Stimulated activated naive B cell treated with anti-CD40 and anti-IgM and Interleukin-4, amounts not matched to agents 10 μg/mL and 1 μg/mL and 100 μg/mL, for 72 hours (primary cell): ENCODE results near the gene TDRD9.

Experiments used
- ATAC-seq, 2 donors: fragments of 150-1000 bp; cut with Tn5 transposase; replicated peaks; 2 replicates each; pipeline ENCODE4 v1.10.0; 2021; ENCODE audit warnings: moderate library complexity in 1 of 2
- DNase-seq: peaks from one replicate; pipeline ENCODE4 v3.0.0; 2021
- H3K27ac Mint-ChIP-seq: one replicate; pipeline ENCODE4 v1.8.0; 2022; ENCODE audit warnings: mild to moderate bottlenecking, mixed read lengths
- H3K27me3 Mint-ChIP-seq, 2 donors: one replicate each; pipeline ENCODE4 v1.8.0; 2022; ENCODE audit warnings: mixed read lengths in 2 of 2
- H3K36me3 Mint-ChIP-seq, 2 donors: one replicate each; pipeline ENCODE4 v1.8.0; 2022; ENCODE audit warnings: mixed read lengths in 2 of 2, mild to moderate bottlenecking in 1 of 2
- H3K4me1 Mint-ChIP-seq, 2 donors: one replicate each; pipeline ENCODE4 v1.8.0; 2022; ENCODE audit warnings: mixed read lengths in 2 of 2, mild to moderate bottlenecking in 1 of 2
- H3K4me3 Mint-ChIP-seq, 2 donors: one replicate each; pipeline ENCODE4 v1.8.0; 2022; ENCODE audit warnings: mild to moderate bottlenecking in 2 of 2, mixed read lengths in 2 of 2, moderate library complexity in 1 of 2
- H3K9me3 Mint-ChIP-seq, 2 donors: one replicate each; pipeline ENCODE4 v1.8.0; 2022; ENCODE audit warnings: mixed read lengths in 2 of 2, mild to moderate bottlenecking in 1 of 2

Gene TDRD9

GRCh38 chr14:104001003-104001402 lies 72.7 kb downstream of the TDRD9 start:
- Mint-ChIP-seq H3K4me1 (no peaks in the 10 kb centered on the region), H3K9me3 (no peaks in the 10 kb centered on the region), H3K36me3 (no peaks in the 10 kb centered on the region), H3K27ac (no peak overlapping the region), H3K4me3 (no peak overlapping the region), H3K27me3 (peaks cover 10 to 14% of the 10 kb centered on the region in 2 donors)
- no peak for DNase-seq
- peak; percentile 41 to 46 for ATAC-seq

- ATAC-seq (no peak), DNase-seq (no peak)
- H3K36me3 Mint-ChIP-seq = no peaks in the 10 kb centered on the region
- H3K4me3 Mint-ChIP-seq = no peak overlapping the region
- H3K27ac Mint-ChIP-seq = no peak overlapping the region
- no peaks in the 10 kb centered on the region for H3K9me3 Mint-ChIP-seq
- H3K27me3 Mint-ChIP-seq = peaks cover 13 to 14% of the 10 kb centered on the region in 2 donors
- H3K4me1 Mint-ChIP-seq = no peaks in the 10 kb centered on the region
These were observed 75.4 kb downstream of the TDRD9 start for GRCh38 chr14:104003616-104004015.

- H3K27me3 Mint-ChIP-seq = peaks cover 8 to 13% of the 10 kb centered on the region in 2 donors
- no peak overlapping the region for H3K4me3 Mint-ChIP-seq
- no peaks in the 10 kb centered on the region for H3K4me1 Mint-ChIP-seq
- H3K36me3 Mint-ChIP-seq = no peaks in the 10 kb centered on the region
- no peak for DNase-seq
- ATAC-seq = no peak
- no peaks in the 10 kb centered on the region for H3K9me3 Mint-ChIP-seq
- no peak overlapping the region for H3K27ac Mint-ChIP-seq
These were observed 76.6 kb downstream of the TDRD9 start for GRCh38 chr14:104004849-104005248.

- DNase-seq (no peak), ATAC-seq (no peak)
- Mint-ChIP-seq H3K4me3 (no peak overlapping the region), H3K36me3 (no peaks in the 10 kb centered on the region), H3K4me1 (no peaks in the 10 kb centered on the region), H3K9me3 (no peaks in the 10 kb centered on the region), H3K27me3 (peaks cover 8 to 13% of the 10 kb centered on the region in 2 donors), H3K27ac (no peak overlapping the region)
These were observed 77.2 kb downstream of the TDRD9 start for GRCh38 chr14:104005489-104005888.

DNA sequence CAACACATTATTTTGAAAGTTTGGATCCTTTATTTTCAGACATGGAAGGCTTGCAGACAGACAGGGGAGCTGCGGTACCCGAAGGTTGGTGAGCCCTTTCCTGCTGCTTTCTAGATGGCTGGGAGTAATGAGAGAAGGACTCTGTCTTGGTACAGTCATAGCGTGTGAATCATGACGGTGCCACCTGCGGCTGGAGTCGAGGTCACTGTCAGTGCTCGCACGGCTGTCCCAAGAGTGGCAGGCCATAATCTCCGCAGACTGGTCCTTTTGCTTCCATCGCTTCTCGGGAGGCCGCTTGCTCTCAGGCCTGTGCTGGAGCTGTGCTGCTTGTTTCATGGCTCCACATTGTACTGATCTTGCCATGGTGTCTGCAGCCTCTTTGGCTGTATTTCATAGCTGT lies 78.9 kb downstream of the TDRD9 start:
- ATAC-seq = no peak
- H3K27me3 Mint-ChIP-seq = peaks cover 8 to 13% of the 10 kb centered on the region in 2 donors
- H3K4me1 Mint-ChIP-seq = no peaks in the 10 kb centered on the region
- H3K36me3 Mint-ChIP-seq = no peaks in the 10 kb centered on the region
- no peak overlapping the region for H3K27ac Mint-ChIP-seq
- no peaks in the 10 kb centered on the region for H3K9me3 Mint-ChIP-seq
- no peak for DNase-seq
- no peak overlapping the region for H3K4me3 Mint-ChIP-seq

- peaks cover 8 to 16% of the 10 kb centered on the region in 2 donors for H3K27me3 Mint-ChIP-seq
- ATAC-seq = no peak
These were observed 81.0 kb downstream of the TDRD9 start for GRCh38 chr14:104009297-104009696.

GRCh38 chr14:104011824-104012517 lies 83.7 kb downstream of the TDRD9 start:
- ATAC-seq (no peak), DNase-seq (no peak)
- H3K27ac Mint-ChIP-seq = no peak overlapping the region
- H3K36me3 Mint-ChIP-seq = no peaks in the 10 kb centered on the region
- no peaks in the 10 kb centered on the region for H3K9me3 Mint-ChIP-seq
- peaks cover 9 to 13% of the 10 kb centered on the region in 2 donors for H3K27me3 Mint-ChIP-seq
- no peak overlapping the region for H3K4me3 Mint-ChIP-seq
- no peaks in the 10 kb centered on the region for H3K4me1 Mint-ChIP-seq

More at GRCh38 chr14:104009297-104009696, 81.0 kb downstream of the TDRD9 start:
- no peaks in the 10 kb centered on the region for H3K9me3 Mint-ChIP-seq
- no peak overlapping the region for H3K4me3 Mint-ChIP-seq
- no peaks in the 10 kb centered on the region for H3K36me3 Mint-ChIP-seq
- DNase-seq = no peak
- no peaks in the 10 kb centered on the region for H3K4me1 Mint-ChIP-seq
- H3K27ac Mint-ChIP-seq = no peak overlapping the region

- no peaks in the 10 kb centered on the region for H3K4me1 Mint-ChIP-seq
- ATAC-seq (no peak), DNase-seq (no peak)
- no peak overlapping the region for H3K4me3 Mint-ChIP-seq
- no peaks in the 10 kb centered on the region for H3K9me3 Mint-ChIP-seq
- peaks cover 16 to 24% of the 10 kb centered on the region in 2 donors for H3K27me3 Mint-ChIP-seq
- no peaks in the 10 kb centered on the region for H3K36me3 Mint-ChIP-seq
- no peak overlapping the region for H3K27ac Mint-ChIP-seq
These were observed 86.5 kb downstream of the TDRD9 start for GRCh38 chr14:104014764-104015163.

GRCh38 chr14:104016873-104017650 lies 88.8 kb downstream of the TDRD9 start:
- peaks cover 30 to 40% of the 10 kb centered on the region in 2 donors for H3K27me3 Mint-ChIP-seq
- no peak overlapping the region for H3K27ac Mint-ChIP-seq
- ATAC-seq (peak in 1 of 2 donors; percentile 12), DNase-seq (no peak)
- H3K36me3 Mint-ChIP-seq = no peaks in the 10 kb centered on the region
- H3K4me1 Mint-ChIP-seq = no peaks in the 10 kb centered on the region
- no peak overlapping the region for H3K4me3 Mint-ChIP-seq
- H3K9me3 Mint-ChIP-seq = no peaks in the 10 kb centered on the region

DNA sequence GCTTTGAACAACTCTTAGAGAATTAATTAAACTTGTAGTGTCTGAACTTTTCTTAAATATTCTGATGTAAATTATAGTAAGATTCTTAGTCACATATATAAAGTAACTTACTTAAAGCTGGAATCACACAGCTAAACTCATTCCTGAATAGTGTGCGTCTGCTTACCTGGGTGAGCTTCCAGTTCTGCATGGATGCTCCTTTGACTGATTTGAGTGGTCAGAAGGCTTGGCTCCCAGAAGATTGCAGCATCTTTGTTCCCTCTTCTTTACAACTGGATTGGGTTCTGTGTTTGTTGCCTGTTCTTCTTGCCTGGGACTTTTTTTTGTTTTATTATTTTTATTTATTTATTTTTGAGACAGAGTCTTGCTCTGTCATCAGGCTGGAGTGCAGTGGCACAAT lies 90.8 kb downstream of the TDRD9 start:
- Mint-ChIP-seq H3K36me3 (no peaks in the 10 kb centered on the region), H3K4me3 (no peak overlapping the region), H3K27ac (no peak overlapping the region), H3K4me1 (no peaks in the 10 kb centered on the region), H3K9me3 (no peaks in the 10 kb centered on the region), H3K27me3 (peaks cover 27 to 46% of the 10 kb centered on the region in 2 donors)
- no peak for DNase-seq
- no peak for ATAC-seq

DNA sequence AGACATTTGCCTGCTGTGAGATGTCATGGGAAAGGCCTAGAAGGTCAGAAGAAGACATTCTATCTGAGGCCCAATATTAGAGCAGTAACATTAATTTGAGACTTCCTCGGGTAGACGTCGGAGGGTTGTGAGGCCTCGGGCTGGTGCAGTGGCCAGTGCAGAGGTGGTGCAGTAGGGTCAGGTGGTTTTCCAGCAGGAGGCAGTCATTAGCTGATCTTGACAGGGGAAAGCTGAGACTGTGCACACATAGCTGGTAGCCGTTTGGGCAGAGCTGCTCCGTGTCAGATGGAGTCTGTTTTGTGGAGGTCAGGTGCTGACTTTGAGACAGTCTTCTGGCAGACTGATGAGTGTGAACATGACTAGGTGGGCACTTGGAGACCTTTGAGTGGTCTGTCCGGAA lies 91.5 kb downstream of the TDRD9 start:
- no peak overlapping the region for H3K27ac Mint-ChIP-seq

DNA sequence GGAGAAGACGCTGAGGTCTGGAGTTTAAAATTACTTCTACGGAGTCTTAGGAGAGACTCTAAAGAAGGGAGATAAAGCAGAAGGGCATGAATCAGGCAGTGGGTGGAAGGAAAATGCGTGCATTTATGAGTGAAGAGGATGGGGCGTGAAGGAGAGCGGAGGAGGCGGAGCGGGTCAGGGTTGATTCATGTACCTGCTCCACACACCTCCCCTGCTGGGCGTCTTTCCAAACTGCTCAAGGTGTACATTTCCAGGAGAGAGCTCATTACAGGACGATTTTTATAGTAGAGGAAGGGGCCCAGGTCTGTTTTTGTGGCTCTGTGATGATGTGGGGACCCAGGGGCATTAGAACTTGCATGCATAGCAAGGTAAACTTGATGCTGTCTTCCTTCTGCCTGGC lies 92.2 kb downstream of the TDRD9 start:
- ATAC-seq (no peak), DNase-seq (no peak)
- Mint-ChIP-seq H3K4me3 (no peak overlapping the region), H3K27ac (no peak overlapping the region), H3K9me3 (no peaks in the 10 kb centered on the region), H3K27me3 (peaks cover 27 to 41% of the 10 kb centered on the region in 2 donors), H3K36me3 (no peaks in the 10 kb centered on the region), H3K4me1 (no peaks in the 10 kb centered on the region)

More for the DNA sequence above, 91.5 kb downstream of the TDRD9 start:
- DNase-seq = no peak
- no peaks in the 10 kb centered on the region for H3K36me3 Mint-ChIP-seq
- no peaks in the 10 kb centered on the region for H3K9me3 Mint-ChIP-seq
- no peaks in the 10 kb centered on the region for H3K4me1 Mint-ChIP-seq
- no peak overlapping the region for H3K4me3 Mint-ChIP-seq
- peaks cover 27 to 46% of the 10 kb centered on the region in 2 donors for H3K27me3 Mint-ChIP-seq
- ATAC-seq = no peak

- no peaks in the 10 kb centered on the region for H3K4me1 Mint-ChIP-seq
- H3K4me3 Mint-ChIP-seq = no peak overlapping the region
- no peak overlapping the region for H3K27ac Mint-ChIP-seq
- H3K9me3 Mint-ChIP-seq = no peaks in the 10 kb centered on the region
- no peak for DNase-seq
- ATAC-seq = no peak
- H3K36me3 Mint-ChIP-seq = no peaks in the 10 kb centered on the region
- H3K27me3 Mint-ChIP-seq = peaks cover 34 to 37% of the 10 kb centered on the region in 2 donors
These were observed 95.2 kb downstream of the TDRD9 start for GRCh38 chr14:104023325-104024055.

DNA sequence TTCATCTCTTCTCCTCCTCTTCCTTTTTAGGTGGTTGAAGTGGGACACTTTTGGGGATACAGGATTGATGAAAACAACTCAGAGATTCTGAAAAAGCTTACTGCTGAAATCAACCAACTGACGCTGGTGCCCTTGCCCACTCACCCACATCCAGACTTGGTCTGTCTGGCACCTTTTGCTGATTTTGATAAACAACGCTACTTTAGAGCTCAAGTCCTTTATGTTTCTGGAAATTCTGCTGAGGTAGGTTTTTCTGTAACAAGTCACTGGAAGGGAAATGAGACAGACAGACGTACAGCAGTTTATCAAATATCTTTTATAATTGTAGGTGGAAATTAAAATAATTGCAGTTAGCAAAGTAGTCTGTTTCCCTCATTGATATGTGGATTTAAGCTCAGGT lies 97.3 kb downstream of the TDRD9 start:
- no peak overlapping the region for H3K4me3 Mint-ChIP-seq
- DNase-seq (no peak), ATAC-seq (no peak)
- peaks cover 30 to 33% of the 10 kb centered on the region in 2 donors for H3K27me3 Mint-ChIP-seq
- H3K36me3 Mint-ChIP-seq = no peaks in the 10 kb centered on the region
- no peak overlapping the region for H3K27ac Mint-ChIP-seq
- no peaks in the 10 kb centered on the region for H3K4me1 Mint-ChIP-seq
- no peaks in the 10 kb centered on the region for H3K9me3 Mint-ChIP-seq
